A549 (cell line): Measurements from ENCODE around the gene IRS2. TPM values are rescaled to one million over a fixed set of nuclear protein-coding genes. Genes with fewer than 3 reads are reported as not detected.

Experiments
- ATAC-seq, 2 experiments: fragments of 200-7000 bp in 1 of 2; fragments of >200 bp in 1 of 2; cut with Nextera tagmentation in 1 of 2; cut with Tn5 transposase in 1 of 2; 3 replicates each; pipeline versions ENCODE4 v1.8.0 to v1.9.1; 2018 to 2020; ENCODE audit warnings: mild to moderate bottlenecking in 1 of 2, moderate library complexity in 1 of 2
- CTCF ChIA-PET: fragments of 300-600 bp; sonication (Branson Sonifier 250); formaldehyde crosslinking; extraction: SDS; loops from one replicate; lab custom pipeline; 2021; ENCODE audit warnings: antibody characterized with exemption, inconsistent platforms; lab: Yijun Ruan, JAX
- POLR2A ChIA-PET: fragments of 350-600 bp; formaldehyde crosslinking; extraction: SDS; loops from one replicate; lab custom pipeline; 2021; ENCODE audit warnings: antibody characterized with exemption, inconsistent platforms; lab: Yijun Ruan, JAX
- DNase-seq, 2 experiments: peaks; one replicate each; pipeline versions ENCODE4 v3.0.0 to v3.0.0-alpha.2; 2011 to 2016; ENCODE audit warnings: low read depth in 1 of 2, low spot score in 1 of 2
- FAIRE-seq: peaks from 2 replicates; lab custom pipeline; 2011; peaks lifted over from hg19 to GRCh38; lab: Jason Lieb, UNC
- H3K27ac ChIP-seq, 2 experiments: fragments of >200 bp; sonication (Bioruptor Twin); formaldehyde crosslinking; 3 replicates each; pipeline ENCODE4 v1.5.1; 2016 to 2017
- H3K4me1 ChIP-seq: fragments of >200 bp; sonication (Bioruptor Twin); formaldehyde crosslinking; 3 replicates; pipeline ENCODE4 v1.6.1; 2016
- H3K4me2 ChIP-seq: fragments of >200 bp; sonication (Bioruptor Twin); formaldehyde crosslinking; 3 replicates; pipeline ENCODE4 v1.6.1; 2016
- H3K4me3 ChIP-seq: fragments of >200 bp; sonication (Bioruptor Twin); formaldehyde crosslinking; 3 replicates; pipeline ENCODE4 v1.5.1; 2016
- H3K9me3 ChIP-seq: fragments of >200 bp; sonication (Bioruptor Twin); formaldehyde crosslinking; 3 replicates; pipeline ENCODE4 v1.6.1; 2016
- ATOH8 ChIP-seq: fragments of 250-450 bp; sonication (Bioruptor Pico); IDR thresholded peaks from 2 replicates; pipeline ENCODE4 v1.5.0; 2020; ENCODE audit warnings: low read depth, mild to moderate bottlenecking, moderate library complexity
- BCL3 ChIP-seq: fragments of >200 bp; sonication (Bioruptor Twin); formaldehyde crosslinking; IDR thresholded peaks from 3 replicates; pipeline ENCODE4 v1.6.1; 2016
- BHLHE40 ChIP-seq: IDR thresholded peaks from 2 replicates; pipeline ENCODE4 v1.6.1; 2012; ENCODE audit warnings: low read depth, low read length, inconsistent platforms
- CBX2 ChIP-seq: fragments of 200-600 bp; sonication (generic); IDR thresholded peaks from 2 replicates; pipeline ENCODE4 v1.6.1; 2016; ENCODE audit warnings: low read depth, mild to moderate bottlenecking, borderline replicate concordance
- CBX8 ChIP-seq: fragments of 200-600 bp; sonication (generic); IDR thresholded peaks from 2 replicates; pipeline ENCODE4 v1.6.1; 2016
- CEBPB ChIP-seq, 2 experiments: fragments of >200 bp in 1 of 2; sonication (Bioruptor Twin) in 1 of 2; formaldehyde crosslinking in 1 of 2; IDR thresholded peaks; 2 replicates each; pipeline ENCODE4 v1.6.1; 2012 to 2016
- CHD2 ChIP-seq: fragments of 150-350 bp; IDR thresholded peaks from 2 replicates; pipeline ENCODE4 v1.6.1; 2014; ENCODE audit warnings: low read length; ENCODE audit not compliant: partially characterized antibody
- CHD4 ChIP-seq: fragments of 200-600 bp; sonication (generic); IDR thresholded peaks from 2 replicates; pipeline ENCODE4 v1.6.1; 2016; ENCODE audit warnings: antibody characterized with exemption, mild to moderate bottlenecking, borderline replicate concordance
- E2F6 ChIP-seq: IDR thresholded peaks from 2 replicates; pipeline ENCODE4 v1.6.1; 2012; ENCODE audit warnings: low read depth, borderline replicate concordance
- EHF ChIP-seq: fragments of 250-450 bp; sonication (Bioruptor Pico); IDR thresholded peaks from 2 replicates; pipeline ENCODE4 v1.5.0; 2020; ENCODE audit warnings: mild to moderate bottlenecking
- EP300 ChIP-seq, 2 experiments: fragments of >200 bp; sonication (Bioruptor Twin); formaldehyde crosslinking; IDR thresholded peaks; 2 replicates in 1 of 2; 3 replicates in 1 of 2; pipeline ENCODE4 v1.6.1; 2016 to 2017
- ESRRA ChIP-seq: fragments of 150-350 bp; IDR thresholded peaks from 2 replicates; pipeline ENCODE4 v1.6.1; 2014; ENCODE audit warnings: mild to moderate bottlenecking, low read length, borderline replicate concordance
- FOSB ChIP-seq: fragments of 250-450 bp; sonication (Bioruptor Pico); IDR thresholded peaks from 2 replicates; pipeline ENCODE4 v1.5.0; 2020; ENCODE audit warnings: mild to moderate bottlenecking, moderate library complexity
- FOSL2 ChIP-seq, 2 experiments: fragments of 450-650 bp in 1 of 2; fragments of >200 bp in 1 of 2; sonication (Bioruptor Twin) in 1 of 2; formaldehyde crosslinking; IDR thresholded peaks; 2 replicates each; pipeline versions ENCODE4 v1.5.0 to v1.6.1; 2016 to 2020; ENCODE audit warnings: mild to moderate bottlenecking in 1 of 2, moderate library complexity in 1 of 2
- FOXS1 ChIP-seq: fragments of 250-450 bp; sonication (Bioruptor Pico); IDR thresholded peaks from 2 replicates; pipeline ENCODE4 v1.5.0; 2020; ENCODE audit warnings: mild to moderate bottlenecking, moderate library complexity
- GATA3 ChIP-seq: IDR thresholded peaks from 2 replicates; pipeline ENCODE4 v1.6.1; 2012; ENCODE audit warnings: borderline replicate concordance
- HDAC2 ChIP-seq: fragments of 200-600 bp; sonication (generic); IDR thresholded peaks from 2 replicates; pipeline ENCODE4 v1.6.1; 2016
- HEYL ChIP-seq: fragments of 250-450 bp; sonication (Bioruptor Pico); IDR thresholded peaks from 2 replicates; pipeline ENCODE4 v1.8.0; 2021; ENCODE audit warnings: mild to moderate bottlenecking, moderate library complexity
- HOXB5 ChIP-seq: fragments of 250-450 bp; sonication (Bioruptor Pico); IDR thresholded peaks from 2 replicates; pipeline ENCODE4 v1.5.0; 2020; ENCODE audit warnings: mild to moderate bottlenecking, moderate library complexity
- JUN ChIP-seq, 2 experiments: fragments of >200 bp; sonication (Bioruptor Twin); formaldehyde crosslinking; IDR thresholded peaks; 2 replicates in 1 of 2; 3 replicates in 1 of 2; pipeline ENCODE4 v1.6.1; 2016 to 2017
- JUNB ChIP-seq: fragments of >200 bp; sonication (Bioruptor Twin); formaldehyde crosslinking; IDR thresholded peaks from 2 replicates; pipeline ENCODE4 v1.6.1; 2016
- KDM1A ChIP-seq: fragments of 200-600 bp; sonication (generic); IDR thresholded peaks from 2 replicates; pipeline ENCODE4 v1.6.1; 2016; ENCODE audit warnings: low read depth, mild to moderate bottlenecking
- MAX ChIP-seq: IDR thresholded peaks from 2 replicates; pipeline ENCODE4 v1.6.1; 2012
- MAZ ChIP-seq: fragments of 150-350 bp; IDR thresholded peaks from 2 replicates; pipeline ENCODE4 v1.6.1; 2014; ENCODE audit warnings: antibody characterized with exemption, low read depth, low read length, borderline replicate concordance
- PBX3 ChIP-seq: IDR thresholded peaks from 2 replicates; pipeline ENCODE4 v1.6.1; 2012
- RARB ChIP-seq: fragments of 250-450 bp; sonication (Bioruptor Pico); IDR thresholded peaks from 2 replicates; pipeline ENCODE4 v1.8.0; 2021; ENCODE audit warnings: mild to moderate bottlenecking, moderate library complexity
- RCOR1 ChIP-seq: fragments of 150-350 bp; IDR thresholded peaks from 2 replicates; pipeline ENCODE4 v1.6.1; 2014; ENCODE audit warnings: antibody characterized with exemption, low read length, low read depth
- REST ChIP-seq: fragments of 200-600 bp; sonication (generic); IDR thresholded peaks from 2 replicates; pipeline ENCODE4 v1.6.1; 2016; ENCODE audit warnings: antibody characterized with exemption, mild to moderate bottlenecking, moderate library complexity
- RFX5 ChIP-seq: fragments of 450-650 bp; IDR thresholded peaks from 2 replicates; pipeline ENCODE4 v1.7.1; 2014; ENCODE audit warnings: antibody characterized with exemption, mild to moderate bottlenecking, moderate library complexity
- RNF2 ChIP-seq: fragments of 200-600 bp; sonication (generic); IDR thresholded peaks from 2 replicates; pipeline ENCODE4 v1.6.1; 2016; ENCODE audit warnings: low read depth, mild to moderate bottlenecking, antibody characterized with exemption, moderate library complexity, borderline replicate concordance
- SMC3 ChIP-seq: fragments of >200 bp; sonication (Bioruptor Twin); formaldehyde crosslinking; IDR thresholded peaks from 3 replicates; pipeline ENCODE4 v1.6.1; 2018; ENCODE audit warnings: inconsistent platforms
- SREBF2 ChIP-seq: fragments of 450-650 bp; IDR thresholded peaks from 2 replicates; pipeline ENCODE4 v1.6.1; 2014; ENCODE audit warnings: mild to moderate bottlenecking, moderate library complexity
- ZNF302 ChIP-seq: fragments of 250-450 bp; sonication (Bioruptor Pico); IDR thresholded peaks from 2 replicates; pipeline ENCODE4 v1.9.0; 2021; ENCODE audit warnings: inconsistent platforms, mild to moderate bottlenecking, moderate library complexity
- ZSCAN20 ChIP-seq: fragments of 250-450 bp; sonication (Bioruptor Pico); IDR thresholded peaks from 2 replicates; pipeline ENCODE4 v1.8.0; 2022; ENCODE audit warnings: mild to moderate bottlenecking, moderate library complexity
- WGBS: methylation state at CpG from one replicate; pipeline ENCODE4 v1.1.6; 2017; ENCODE audit errors: missing lambda C conversion rate; 5-methylcytosine and 5-hydroxymethylcytosine counted together
- polyA plus RNA-seq, 4 experiments: library from polyadenylated mRNA; depleted of rRNA in 3 of 4; stranded (reverse); fragments of >200 nt; fragmentation: RNase III in 1 of 4; extraction: RNeasy Plus Mini Kit Qiagen cat#74134 plus additional on column Dnase treatment in 1 of 4; gene quantifications; 2 replicates in 3 of 4; 3 replicates in 1 of 4; pipeline ENCODE4 v1.2.3, GENCODE V29; 2011 to 2017

IRS2 gene
- polyA plus RNA-seq, 2 of the 4 experiments (the other 2 are of a cell fraction), result 4.8 to 12.3 TPM

GRCh38 chr13:109704771-109705635 lies 81.4 kb downstream of the IRS2 start:
- H3K27ac ChIP-seq, result peak overlapping the region; percentile 85 to 89
- peak; percentile 22 to 87 for DNase-seq
- no peak for FAIRE-seq
- H3K4me2 ChIP-seq, result peak overlapping the region; percentile 89
- peak overlapping the region; percentile 31; the same call in 2 of the 3 replicates for H3K4me3 ChIP-seq
- peak; percentile 91 to 96 for ATAC-seq
- WGBS, result 9% methylated on average over 18 of the region's 22 CpGs
- H3K4me1 ChIP-seq, result peaks cover 38% of the 10 kb centered on the region
- H3K9me3 ChIP-seq, result no peaks in the 10 kb centered on the region
- POLR2A ChIA-PET, result no interaction called here
- CTCF ChIA-PET, result interaction anchor here (1.2 kb wide), 1 partner anchor 45 kb away, joined by 3 read pairs; no protein-coding TSS in a partner anchor
- TF ChIP-seq BCL3 (0 out of 3 replicates have a peak, but pooled peaks have one; percentile 39), HOXB5 (no peak), EHF (CRISPR knock-in tag) (no peak), PBX3 (no peak), CEBPB (IDR thresholded peaks at IDR 0.05) (peak; percentile 53 to 71), GATA3 (0 out of 2 replicates have a peak, but pooled peaks have one; percentile 11), SMC3 (no peak), MAZ (no peak), HDAC2 (no peak), MAX (no peak), ZNF302 (CRISPR knock-in tag) (no peak), KDM1A (no peak), RNF2 (no peak), BHLHE40 (no peak), REST (no peak), JUN (IDR thresholded peaks at IDR 0.05) (peak in 1 of 2 experiments; percentile 47; a peak in 1 of 5 replicates), CBX2 (no peak), RFX5 (no peak), SREBF2 (no peak), JUNB (peak; percentile 12; the same call in 1 of the 2 replicates), EP300 (IDR thresholded peaks at IDR 0.05) (peak; percentile 63 to 71; a peak in 3 of 5 replicates), RCOR1 (no peak), FOSL2 (IDR thresholded peaks at IDR 0.05) (no peak), FOSL2 (CRISPR knock-in tag; IDR thresholded peaks at IDR 0.05) (0 out of 2 replicates have a peak, but pooled peaks have one; percentile 35), ESRRA (no peak), RARB (CRISPR knock-in tag) (no peak), FOSB (CRISPR knock-in tag) (no peak), CBX8 (no peak), ATOH8 (no peak), E2F6 (no peak), FOXS1 (CRISPR knock-in tag) (no peak), ZSCAN20 (CRISPR knock-in tag) (no peak), CHD4 (no peak), CHD2 (no peak), HEYL (CRISPR knock-in tag) (no peak)
